Peyer's patch (tissue), 4 donors: ENCODE measurements around the gene DNAH8. TPM values are rescaled to one million over a fixed set of nuclear protein-coding genes. Genes with fewer than 3 reads are reported as not detected.

Experiments used
- DNase-seq, 3 donors: peaks; one replicate each; pipeline ENCODE4 v3.0.0-alpha.2; 2017 to 2019
- H3K27ac ChIP-seq, 4 donors: fragments of 200-600 bp; sonication (generic); one replicate each; pipeline ENCODE4 v1.5.1; 2016 to 2019
- H3K27me3 ChIP-seq, 2 donors: fragments of 200-600 bp; sonication (generic); one replicate each; pipeline ENCODE4 v1.5.1; 2019
- H3K36me3 ChIP-seq, 3 donors: fragments of 200-600 bp; sonication (generic); one replicate each; pipeline ENCODE4 v1.5.1; 2016 to 2019
- H3K4me1 ChIP-seq, 4 donors: fragments of 200-600 bp; sonication (generic); one replicate each; pipeline ENCODE4 v1.5.1; 2016 to 2019
- H3K4me3 ChIP-seq, 4 donors: fragments of 200-600 bp; sonication (generic); 1 replicate in 3 of 4; 2 replicates in 1 of 4; pipeline ENCODE4 v1.5.1; 2016 to 2019; ENCODE audit warnings: mild to moderate bottlenecking in 1 of 4
- H3K9me3 ChIP-seq, 4 donors: fragments of 200-600 bp; sonication (generic); one replicate each; pipeline ENCODE4 v1.5.1; 2016 to 2019; ENCODE audit warnings: mild to moderate bottlenecking in 1 of 4
- CTCF ChIP-seq, 6 experiments: fragments of 450-650 bp in 4 of 6; fragments of 200-600 bp in 2 of 6; sonication (generic) in 1 of 6; IDR thresholded peaks; one replicate each; pipeline ENCODE4 v1.5.1; 2017 to 2019; ENCODE audit warnings: antibody characterized with exemption in 6 of 6, mild to moderate bottlenecking in 3 of 6, moderate library complexity in 1 of 6
- POLR2A ChIP-seq, 2 donors: fragments of 450-650 bp; IDR thresholded peaks; one replicate each; pipeline ENCODE4 v1.5.1; 2017; ENCODE audit warnings: antibody characterized with exemption in 2 of 2, mild to moderate bottlenecking in 2 of 2, moderate library complexity in 2 of 2
- total RNA-seq, 4 donors: library from RNA; depleted of rRNA; stranded (reverse); fragments of >200 nt; gene quantifications; one replicate each; pipeline ENCODE4 v1.1.0, GENCODE V29; 2016

The DNAH8 gene
- total RNA-seq, 4 donors from 2014 or later = 0.83 TPM; not detected in 3

- Histone ChIP-seq H3K4me3 (peak within 1 kb of the TSS; percentile 68 to 91 (median 75)), H3K27ac (peak within 1 kb of the TSS; percentile 87 to 94 (median 90)), H3K36me3 (no peaks in the 10 kb centered on the region), H3K9me3 (no peaks in the 10 kb centered on the region), H3K27me3 (no peaks in the 10 kb centered on the region), H3K4me1 (peaks cover 0 to 5% (median 2%) of the 10 kb centered on the region in 4 donors)
- peak in 1 of 6 experiments; percentile 1 for TF ChIP-seq CTCF (IDR thresholded peaks at IDR 0.05)
- peak; percentile 91 to 95 for TF ChIP-seq POLR2A (IDR thresholded peaks at IDR 0.05)
- DNase-seq = peak; percentile 97 to 99 (median 98)
Observed at GRCh38 chr6:38702558-38703397, 12.3 kb upstream of the DNAH8 start, which contains the start of gene GLO1. Gene GLO1 (minus strand): TSS chr6:38703145. CDS start chr6:38703054, 91 bp downstream.

- no peak for TF ChIP-seq CTCF (IDR thresholded peaks at IDR 0.05)
- no peak for TF ChIP-seq POLR2A (IDR thresholded peaks at IDR 0.05)
- Histone ChIP-seq H3K36me3 (no peaks in the 10 kb centered on the region), H3K27ac (no peak overlapping the region), H3K4me1 (peaks cover 0 to 5% (median 2%) of the 10 kb centered on the region in 4 donors), H3K4me3 (no peak overlapping the region), H3K27me3 (no peaks in the 10 kb centered on the region), H3K9me3 (no peaks in the 10 kb centered on the region)
- no peak for DNase-seq
Observed at GRCh38 chr6:38703949-38704590, 11.0 kb upstream of the DNAH8 start.

- H3K27me3 ChIP-seq = no peaks in the 10 kb centered on the region
- TF ChIP-seq CTCF (IDR thresholded peaks at IDR 0.05) (no peak), POLR2A (IDR thresholded peaks at IDR 0.05) (no peak)
- no peak for DNase-seq
- no peak overlapping the region for H3K27ac ChIP-seq
- H3K4me3 ChIP-seq = no peak overlapping the region
- no peaks in the 10 kb centered on the region for H3K36me3 ChIP-seq
- peaks cover 0 to 5% (median 2%) of the 10 kb centered on the region in 4 donors for H3K4me1 ChIP-seq
- no peaks in the 10 kb centered on the region for H3K9me3 ChIP-seq
Observed at GRCh38 chr6:38705924-38706323, 9.2 kb upstream of the DNAH8 start.

- no peaks in the 10 kb centered on the region for H3K27me3 ChIP-seq
- DNase-seq = no peak
- TF ChIP-seq CTCF (IDR thresholded peaks at IDR 0.05) (no peak), POLR2A (IDR thresholded peaks at IDR 0.05) (no peak)
- no peak overlapping the region for H3K27ac ChIP-seq
- H3K4me1 ChIP-seq = no peaks in the 10 kb centered on the region
- H3K9me3 ChIP-seq = no peaks in the 10 kb centered on the region
- no peaks in the 10 kb centered on the region for H3K36me3 ChIP-seq
- H3K4me3 ChIP-seq = no peak overlapping the region
Observed at GRCh38 chr6:38708496-38708895, 6.6 kb upstream of the DNAH8 start.

GRCh38 chr6:38713812-38714211, 1.3 kb upstream of the DNAH8 start:
- no peak for TF ChIP-seq POLR2A (IDR thresholded peaks at IDR 0.05)
- TF ChIP-seq CTCF (IDR thresholded peaks at IDR 0.05) = no peak

More at GRCh38 chr6:38713812-38714211, 1.3 kb upstream of the DNAH8 start:
- peak overlapping the region; percentile 25 to 72 (median 45) for H3K27ac ChIP-seq
- H3K4me1 ChIP-seq = no peaks in the 10 kb centered on the region
- H3K27me3 ChIP-seq = no peaks in the 10 kb centered on the region
- peak in 2 of 3 donors; percentile 30 to 75 for DNase-seq
- no peaks in the 10 kb centered on the region for H3K36me3 ChIP-seq
- H3K9me3 ChIP-seq = peaks cover 0 to 3% (median 0%) of the 10 kb centered on the region in 4 donors
- no peak overlapping the region for H3K4me3 ChIP-seq
